ENCODE measurements around the gene COL4A2. TPM values are rescaled to one million over a fixed set of nuclear protein-coding genes. Genes with fewer than 3 reads are reported as not detected.
A peak's percentile ranks its signal among the peaks of the same experiment; 100 is the strongest.

Gene COL4A2
- total and polyA plus RNA-seq, 12 donors: 70.9 to 1,589 (median 171) TPM

GRCh38 chr13:110305949-110306339 is 1.1 kb upstream of the COL4A2 start:
- Histone ChIP-seq H3K9me3 (replicated peaks in 1 of 3) (no peaks in the 10 kb centered on the region), H3K27ac (peak overlapping the region in 4 of 5 donors; percentile 52 to 89 (median 79)), H3K27me3 (peaks cover 4% of the 10 kb centered on the region), H3K36me3 (replicated peaks in 1 of 2) (no peaks in the 10 kb centered on the region), H3K4me1 (replicated peaks in 1 of 2) (peaks cover 0 to 15% of the 10 kb centered on the region in 2 donors), H3K4me3 (peak overlapping the region in 2 of 4 donors; percentile 4 to 77)
- 27 to 48% (median 30%) methylated on average over 6 of the region's 6 CpGs for WGBS, 4 donors
- no peak for DNase-seq
- intact Hi-C loops (cut with DNase I): loop anchor here in 1 of 2 donors (10.0 kb wide), 1 partner anchor 61 kb away; no protein-coding TSS in a partner anchor
- TF ChIP-seq CTCF (IDR thresholded peaks at IDR 0.05) (no peak), POLR2A (IDR thresholded peaks at IDR 0.05) (peak in 1 of 2 donors; percentile 19)

DNA sequence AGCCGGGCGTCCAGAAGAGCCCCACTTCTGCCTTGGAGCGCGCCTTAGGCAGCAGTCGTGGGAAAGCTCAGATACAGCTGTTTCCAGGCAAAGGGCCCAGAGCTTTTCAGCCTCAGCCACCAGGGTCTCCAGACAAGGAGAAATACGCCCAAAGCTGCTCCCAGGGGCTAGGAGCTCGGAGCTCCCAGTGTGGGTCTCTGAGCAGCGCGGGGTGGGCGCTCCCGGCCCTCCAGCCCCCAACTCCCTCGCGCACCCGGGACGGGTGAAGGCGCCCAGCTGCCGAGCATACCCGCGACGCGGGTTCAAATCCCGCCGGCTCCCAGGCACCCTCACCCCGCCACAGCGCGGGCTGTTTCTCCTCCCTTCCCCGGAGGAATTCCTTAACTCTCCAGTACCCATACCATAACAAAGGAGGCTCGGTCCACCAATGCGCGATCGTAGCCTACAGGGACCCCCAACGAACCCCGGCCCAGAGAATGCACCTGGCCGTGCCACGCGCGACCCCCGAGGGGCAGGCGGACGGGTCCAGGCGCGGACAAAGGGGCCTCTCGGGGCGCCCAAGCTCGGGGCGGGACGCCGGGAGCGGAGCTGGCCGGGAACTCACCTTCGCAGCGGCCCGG is 634 bp upstream of the COL4A2 start:
- peaks cover 0 to 15% of the 10 kb centered on the region in 2 donors for H3K4me1 ChIP-seq (replicated peaks in 1 of 2)
- TF ChIP-seq POLR2A (IDR thresholded peaks at IDR 0.05) (no peak), CTCF (IDR thresholded peaks at IDR 0.05) (no peak)
- no peaks in the 10 kb centered on the region for H3K36me3 ChIP-seq (replicated peaks in 1 of 2)
- peaks cover 4% of the 10 kb centered on the region for H3K27me3 ChIP-seq
- no peak for DNase-seq
- 10 to 35% (median 17%) methylated on average over 5 to 53 of the region's 53 CpGs for WGBS, 4 donors
- no peaks in the 10 kb centered on the region for H3K9me3 ChIP-seq (replicated peaks in 1 of 3)
- intact Hi-C loops (cut with DNase I): loop anchor here in 1 of 2 donors (10.0 kb wide), 1 partner anchor 62 kb away; no protein-coding TSS in a partner anchor
- peak overlapping the region in 4 of 5 donors; percentile 52 to 89 (median 79) for H3K27ac ChIP-seq
- peak overlapping the region in 2 of 4 donors; percentile 21 to 77 for H3K4me3 ChIP-seq

- WGBS, 4 donors: 3 to 10% (median 6%) methylated on average over 7 to 64 of the region's 64 CpGs
- TF ChIP-seq POLR2A (IDR thresholded peaks at IDR 0.05): no peak
- TF ChIP-seq CTCF (IDR thresholded peaks at IDR 0.05): no peak
- Histone ChIP-seq H3K4me3 (peak overlapping the region in 2 of 4 donors; percentile 21 to 77), H3K36me3 (replicated peaks in 1 of 2) (no peaks in the 10 kb centered on the region), H3K9me3 (replicated peaks in 1 of 3) (no peaks in the 10 kb centered on the region), H3K27me3 (peaks cover 4% of the 10 kb centered on the region), H3K27ac (peak overlapping the region in 4 of 5 donors; percentile 38 to 89 (median 79)), H3K4me1 (replicated peaks in 1 of 2) (peaks cover 0 to 15% of the 10 kb centered on the region in 2 donors)
- intact Hi-C loops (cut with DNase I): loop anchor here in 1 of 2 donors (10.0 kb wide), 1 partner anchor 63 kb away; no protein-coding TSS in a partner anchor
- DNase-seq: peak in 2 of 7 donors; percentile 13 to 32
Observed at GRCh38 chr13:110307767-110308655, 927 bp downstream of the COL4A2 start.
